GM18498 (cell line): ENCODE measurements around the gene AAK1.

ENCODE experiments used
- ATAC-seq: cut with Tn5 transposase; IDR thresholded peaks from one replicate; pipeline ENCODE4 v1.9.1; 2021; ENCODE audit warnings: mild to moderate bottlenecking, moderate library complexity; ENCODE audit not compliant: unreplicated experiment

The AAK1 gene

DNA sequence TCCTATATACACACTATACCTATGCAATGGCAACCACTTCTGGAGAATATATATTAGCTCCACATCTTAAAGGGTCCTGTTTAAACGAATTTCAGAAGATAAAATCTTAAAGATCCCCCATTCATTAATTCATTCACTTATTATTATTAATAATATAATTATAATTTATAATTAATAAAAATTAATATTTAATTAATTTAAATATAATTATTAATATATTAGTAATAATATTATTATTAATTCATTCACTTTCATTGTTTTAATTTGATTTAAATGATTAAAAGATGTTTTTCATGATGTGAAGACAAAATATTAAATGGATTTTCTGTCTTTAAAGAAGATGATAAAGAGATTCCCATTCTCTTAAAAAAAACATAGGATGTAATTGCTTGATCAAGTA is 227.4 kb downstream of the AAK1 start:
- no peak for ATAC-seq
